GM18861 (cell line): ENCODE results near the gene PLEKHA7.
"Not testable (repeated sequence)": the region's sequence is repeated elsewhere in the genome, so short reads cannot be mapped to it uniquely, and the experiment has no call there.

ENCODE experiments used
- ATAC-seq: cut with Tn5 transposase; IDR thresholded peaks from one replicate; pipeline ENCODE4 v1.9.1; 2021; ENCODE audit not compliant: unreplicated experiment

The PLEKHA7 gene

DNA sequence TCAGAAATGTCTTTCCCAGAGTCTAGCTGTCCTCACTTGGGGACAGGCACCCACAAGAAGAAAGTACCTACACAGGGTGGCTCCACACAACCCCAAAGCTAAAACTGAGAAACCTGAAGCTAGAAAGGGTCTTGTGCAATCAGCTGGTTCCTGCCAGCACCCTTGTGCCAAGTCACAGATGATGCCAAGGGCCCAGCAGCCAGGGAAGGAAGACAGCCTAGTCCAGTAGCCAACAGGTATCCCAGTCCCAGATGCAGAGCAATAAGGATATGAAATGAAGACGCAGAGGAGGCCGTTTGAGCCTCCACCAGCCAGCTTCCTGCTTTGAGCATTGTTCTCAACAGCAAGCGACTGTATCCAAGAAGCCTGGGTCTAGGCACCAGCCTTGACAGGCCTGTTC lies 6.1 kb downstream of the PLEKHA7 start:
- no peak for ATAC-seq

- no peak for ATAC-seq
These were observed 8.6 kb downstream of the PLEKHA7 start for GRCh38 chr11:17005646-17006045.

GRCh38 chr11:17004486-17005148 lies 9.6 kb downstream of the PLEKHA7 start:
- no peak for ATAC-seq

DNA sequence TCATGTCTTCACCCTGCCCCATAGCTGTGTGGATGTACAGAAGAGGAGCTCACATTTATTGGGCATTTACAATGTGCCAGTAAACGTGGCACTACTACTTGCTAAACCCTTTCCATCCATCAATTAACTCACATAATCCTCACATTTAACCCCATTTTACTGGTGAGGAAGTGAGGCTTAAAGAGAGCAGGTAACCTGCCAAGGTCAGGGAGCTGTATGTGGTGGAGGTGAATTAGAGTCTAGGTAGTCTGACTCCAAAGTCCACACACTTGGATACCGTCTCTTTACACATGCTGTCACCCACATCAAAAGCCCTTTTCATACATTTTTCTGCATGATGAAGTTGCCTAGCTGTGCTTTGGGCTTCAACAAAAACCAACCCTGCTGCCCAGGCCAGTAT lies 10.8 kb downstream of the PLEKHA7 start:
- no peak for ATAC-seq

GRCh38 chr11:17002543-17002942 lies 11.7 kb downstream of the PLEKHA7 start:
- ATAC-seq, result no peak

GRCh38 chr11:17001806-17002205 lies 12.4 kb downstream of the PLEKHA7 start:
- no peak for ATAC-seq

- no peak for ATAC-seq
These were observed 13.2 kb downstream of the PLEKHA7 start for GRCh38 chr11:17000987-17001386.

DNA sequence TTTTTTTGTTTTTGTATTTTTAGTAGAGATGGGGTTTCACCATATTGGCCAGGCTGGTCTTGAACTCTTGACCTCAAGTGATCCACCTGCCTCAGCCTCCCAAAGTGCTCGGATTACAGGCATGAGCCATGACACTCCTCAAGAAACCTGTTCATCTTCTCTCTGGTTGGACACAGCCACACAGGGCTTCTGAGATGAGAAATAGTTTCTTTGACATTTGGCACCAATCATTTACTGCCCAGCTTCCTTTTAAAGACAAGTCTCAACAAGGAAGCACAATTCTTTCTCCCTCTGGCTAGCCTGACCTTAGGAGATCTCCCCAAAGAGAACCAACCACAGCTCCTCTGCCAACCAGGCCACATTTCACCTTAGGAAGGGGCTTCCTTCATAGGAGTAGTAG lies 14.0 kb downstream of the PLEKHA7 start:
- not testable (repeated sequence) for ATAC-seq

GRCh38 chr11:16999116-16999515 lies 15.1 kb downstream of the PLEKHA7 start:
- ATAC-seq, result no peak

DNA sequence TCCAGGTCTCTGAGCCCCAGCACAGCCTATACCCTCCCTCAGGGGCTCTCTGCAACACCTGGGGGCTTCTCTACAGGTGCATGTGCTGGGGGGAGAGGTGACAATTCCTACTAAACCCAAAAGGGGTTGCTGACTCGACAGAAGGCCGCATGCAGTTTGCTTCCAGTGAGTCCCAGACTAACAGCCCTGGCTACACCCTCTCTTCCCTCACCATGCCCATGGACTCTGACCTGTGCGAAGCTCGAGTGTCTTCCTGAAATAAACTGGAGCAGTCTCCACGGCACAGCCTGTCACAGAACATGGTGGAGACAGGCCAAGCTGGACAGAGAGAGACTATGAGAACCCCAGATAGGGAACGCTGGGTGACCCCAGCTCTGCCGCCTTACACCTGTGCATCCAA lies 16.6 kb downstream of the PLEKHA7 start:
- no peak for ATAC-seq

DNA sequence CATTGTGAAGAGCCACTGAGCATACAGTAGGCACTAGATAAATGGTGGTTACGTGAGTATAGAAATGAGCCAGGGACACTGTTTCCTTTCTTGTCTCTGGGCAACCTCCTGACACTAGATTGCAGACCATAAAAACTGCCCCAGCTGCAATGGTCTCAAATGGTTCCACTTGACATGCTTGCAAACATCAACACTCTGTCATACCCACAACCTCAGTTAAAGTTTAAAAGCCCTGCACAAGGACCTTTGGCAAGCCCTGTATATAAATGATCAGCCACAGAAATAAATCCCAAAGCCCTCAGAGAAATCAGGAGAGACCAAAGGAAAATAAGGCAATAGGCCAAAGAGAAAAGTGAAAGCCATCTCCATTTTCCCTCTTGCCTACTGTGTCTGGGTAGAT lies 20.7 kb downstream of the PLEKHA7 start:
- ATAC-seq, result peak; percentile 68

DNA sequence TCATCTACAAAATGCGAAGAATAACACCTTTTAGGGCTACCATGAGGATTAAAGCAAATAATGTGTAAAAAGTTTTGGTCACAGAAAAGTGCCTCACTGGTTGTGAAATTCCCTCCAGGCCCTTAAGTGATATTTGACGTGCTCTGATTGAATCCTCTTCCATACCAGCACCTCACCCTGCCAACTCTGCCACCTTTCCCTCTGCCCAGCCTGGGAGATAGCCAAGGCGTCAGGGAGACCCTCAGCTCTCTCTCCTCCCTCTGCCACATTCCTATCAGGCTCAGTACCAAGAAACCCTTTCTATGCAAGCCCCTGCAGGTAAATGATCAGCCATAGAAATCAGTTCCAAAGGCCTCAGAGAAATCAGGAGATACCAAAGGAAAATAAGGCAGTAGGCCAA lies 21.4 kb downstream of the PLEKHA7 start:
- no peak for ATAC-seq

GRCh38 chr11:16989554-16989953 lies 24.7 kb downstream of the PLEKHA7 start:
- no peak for ATAC-seq

DNA sequence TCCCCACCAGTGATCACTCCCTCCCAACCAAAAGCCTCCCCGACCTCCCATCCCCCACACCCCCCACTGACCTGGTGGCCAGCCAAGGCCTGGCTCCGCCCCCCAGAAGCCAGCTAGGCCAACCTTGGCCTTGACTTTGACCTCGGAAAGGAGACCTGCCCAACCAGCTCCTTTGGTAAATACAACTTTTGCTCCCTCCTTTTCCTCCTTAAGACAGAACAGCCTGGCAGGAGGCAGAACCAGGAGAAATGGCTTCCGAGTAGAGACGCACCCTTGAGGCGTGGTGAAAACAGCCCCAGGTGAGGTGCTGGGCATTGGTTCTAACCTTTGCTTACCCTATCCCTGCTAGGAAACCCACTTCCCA lies 27.0 kb downstream of the PLEKHA7 start:
- no peak for ATAC-seq

GRCh38 chr11:16986434-16987204 lies 27.6 kb downstream of the PLEKHA7 start:
- peak; percentile 94 for ATAC-seq

DNA sequence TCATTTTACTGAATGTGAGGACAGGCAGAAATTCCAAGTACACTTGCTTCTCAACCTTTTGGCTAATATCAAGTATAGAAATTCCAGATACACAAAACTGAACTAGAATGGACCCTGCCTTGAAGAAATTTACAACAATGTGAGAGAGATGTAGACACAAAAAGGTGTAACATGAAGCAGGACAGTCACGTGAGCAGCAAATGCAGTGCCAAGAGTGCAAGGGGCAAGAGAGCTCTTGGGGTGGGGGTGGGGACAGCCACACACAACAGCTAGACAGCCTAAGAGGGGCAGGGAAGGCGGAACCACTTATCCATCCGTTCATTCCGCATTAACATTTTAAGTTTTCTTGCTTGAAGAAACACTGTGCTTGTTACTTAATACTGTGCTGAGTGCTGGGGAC lies 28.9 kb downstream of the PLEKHA7 start:
- no peak for ATAC-seq

GRCh38 chr11:16984229-16984628 lies 30.0 kb downstream of the PLEKHA7 start:
- no peak for ATAC-seq

- ATAC-seq, result no peak
These were observed 31.4 kb downstream of the PLEKHA7 start for GRCh38 chr11:16982809-16983208.

- no peak for ATAC-seq
These were observed 31.9 kb downstream of the PLEKHA7 start for GRCh38 chr11:16982256-16982671.

DNA sequence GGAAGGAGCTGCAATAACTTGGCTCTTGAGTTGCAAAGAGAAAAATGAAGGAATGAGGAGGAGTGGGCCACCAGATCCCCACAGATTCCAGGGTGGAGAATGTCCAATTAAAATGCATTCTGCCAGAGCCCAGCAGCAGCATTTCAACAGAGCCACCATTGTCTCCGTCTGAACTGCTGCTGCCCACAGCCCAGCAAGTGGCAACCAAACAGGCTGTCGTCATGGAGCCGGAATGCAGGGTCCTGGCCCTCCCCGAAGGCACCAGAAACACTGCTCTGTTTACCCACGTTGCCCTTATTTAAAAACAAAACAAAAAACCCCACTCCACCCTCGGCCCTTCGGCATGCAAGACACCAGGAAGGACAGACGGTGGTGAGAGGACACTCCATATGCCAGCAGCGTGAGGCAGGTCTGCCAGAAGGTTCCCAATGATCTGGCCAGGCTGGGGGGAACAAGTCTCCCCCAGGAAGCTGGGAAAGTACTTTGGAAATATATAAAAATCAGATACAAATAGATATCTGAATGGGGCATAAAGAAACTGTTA lies 32.5 kb downstream of the PLEKHA7 start:
- no peak for ATAC-seq

GRCh38 chr11:16979703-16980622 lies 34.3 kb downstream of the PLEKHA7 start:
- ATAC-seq, result no peak

GRCh38 chr11:16977994-16978315 lies 36.3 kb downstream of the PLEKHA7 start:
- ATAC-seq, result no peak
